GM10266 (cell line): ENCODE measurements around the gene GPRC5B.

Source experiments
- DNase-seq: peaks from one replicate; pipeline ENCODE4 v3.0.0; 2012; ENCODE audit errors: extremely low spot score
- TF ChIP-seq, protein P1 (sequence below): IDR thresholded peaks from 2 replicates; pipeline ENCODE4 v1.5.1; 2012; ENCODE audit warnings: mild to moderate bottlenecking, low read depth; ENCODE audit not compliant: control insufficient read depth, insufficient read depth; ENCODE audit errors: missing control alignments

Gene GPRC5B

DNA sequence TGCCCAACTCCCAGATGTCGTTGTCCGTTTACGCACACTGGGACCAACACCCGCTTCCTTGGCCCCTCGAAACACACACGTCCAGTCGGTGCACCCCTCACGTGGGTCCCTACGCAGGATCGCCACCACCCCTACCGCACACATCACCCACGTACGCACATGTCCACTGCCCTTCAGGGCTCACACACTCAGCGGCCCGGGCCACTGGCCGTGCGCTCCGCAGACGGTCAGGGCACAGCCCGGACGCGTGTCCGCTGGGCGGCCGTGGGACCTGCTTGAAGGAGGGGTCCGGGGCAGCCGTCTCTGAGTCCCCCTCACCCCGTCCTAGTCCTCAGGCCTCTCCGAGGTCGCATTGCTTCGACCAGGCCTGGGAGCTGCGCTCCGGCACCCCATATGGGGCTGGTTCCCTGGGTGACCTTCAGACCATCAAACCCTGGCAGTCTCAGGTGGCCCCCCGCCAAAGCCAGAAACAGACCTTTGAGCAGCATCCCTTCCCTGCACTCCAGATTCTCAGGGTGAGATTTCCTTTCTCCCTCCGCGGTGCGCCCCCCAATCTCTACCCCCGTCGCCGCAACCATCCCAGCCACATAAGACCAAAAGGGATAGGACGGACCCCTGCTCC, 914 bp upstream of the GPRC5B start:
- DNase-seq = no peak
- TF ChIP-seq, protein P1, sequence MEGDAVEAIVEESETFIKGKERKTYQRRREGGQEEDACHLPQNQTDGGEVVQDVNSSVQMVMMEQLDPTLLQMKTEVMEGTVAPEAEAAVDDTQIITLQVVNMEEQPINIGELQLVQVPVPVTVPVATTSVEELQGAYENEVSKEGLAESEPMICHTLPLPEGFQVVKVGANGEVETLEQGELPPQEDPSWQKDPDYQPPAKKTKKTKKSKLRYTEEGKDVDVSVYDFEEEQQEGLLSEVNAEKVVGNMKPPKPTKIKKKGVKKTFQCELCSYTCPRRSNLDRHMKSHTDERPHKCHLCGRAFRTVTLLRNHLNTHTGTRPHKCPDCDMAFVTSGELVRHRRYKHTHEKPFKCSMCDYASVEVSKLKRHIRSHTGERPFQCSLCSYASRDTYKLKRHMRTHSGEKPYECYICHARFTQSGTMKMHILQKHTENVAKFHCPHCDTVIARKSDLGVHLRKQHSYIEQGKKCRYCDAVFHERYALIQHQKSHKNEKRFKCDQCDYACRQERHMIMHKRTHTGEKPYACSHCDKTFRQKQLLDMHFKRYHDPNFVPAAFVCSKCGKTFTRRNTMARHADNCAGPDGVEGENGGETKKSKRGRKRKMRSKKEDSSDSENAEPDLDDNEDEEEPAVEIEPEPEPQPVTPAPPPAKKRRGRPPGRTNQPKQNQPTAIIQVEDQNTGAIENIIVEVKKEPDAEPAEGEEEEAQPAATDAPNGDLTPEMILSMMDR = no peak

DNA sequence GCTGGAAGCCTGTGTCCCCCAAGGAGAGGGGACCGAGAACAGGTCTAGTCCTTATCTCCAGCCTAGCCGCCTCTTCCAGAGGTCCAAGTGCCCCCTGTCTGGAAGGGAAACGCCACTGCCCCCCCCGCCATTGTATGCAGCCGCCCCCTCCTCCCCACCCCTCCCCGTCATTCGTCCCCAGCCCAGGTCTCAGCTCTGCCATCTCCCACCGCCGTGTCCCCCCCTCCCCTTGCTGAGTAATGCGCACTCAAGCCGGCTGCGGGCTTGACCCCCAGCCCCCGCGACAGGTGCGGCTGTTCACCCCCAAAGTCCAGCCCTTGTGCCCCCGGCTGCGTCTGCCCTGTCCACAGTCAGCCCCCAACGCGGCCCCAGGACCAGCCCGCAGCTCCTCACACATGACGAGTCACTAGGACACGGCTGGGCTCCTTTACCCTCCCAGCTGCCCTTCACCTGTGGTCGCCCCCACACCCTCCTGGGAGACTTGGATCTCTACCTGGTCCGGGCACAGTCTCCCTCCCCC, 622 bp downstream of the GPRC5B start:
- TF ChIP-seq, protein P1 = no peak
- DNase-seq = no peak

DNA sequence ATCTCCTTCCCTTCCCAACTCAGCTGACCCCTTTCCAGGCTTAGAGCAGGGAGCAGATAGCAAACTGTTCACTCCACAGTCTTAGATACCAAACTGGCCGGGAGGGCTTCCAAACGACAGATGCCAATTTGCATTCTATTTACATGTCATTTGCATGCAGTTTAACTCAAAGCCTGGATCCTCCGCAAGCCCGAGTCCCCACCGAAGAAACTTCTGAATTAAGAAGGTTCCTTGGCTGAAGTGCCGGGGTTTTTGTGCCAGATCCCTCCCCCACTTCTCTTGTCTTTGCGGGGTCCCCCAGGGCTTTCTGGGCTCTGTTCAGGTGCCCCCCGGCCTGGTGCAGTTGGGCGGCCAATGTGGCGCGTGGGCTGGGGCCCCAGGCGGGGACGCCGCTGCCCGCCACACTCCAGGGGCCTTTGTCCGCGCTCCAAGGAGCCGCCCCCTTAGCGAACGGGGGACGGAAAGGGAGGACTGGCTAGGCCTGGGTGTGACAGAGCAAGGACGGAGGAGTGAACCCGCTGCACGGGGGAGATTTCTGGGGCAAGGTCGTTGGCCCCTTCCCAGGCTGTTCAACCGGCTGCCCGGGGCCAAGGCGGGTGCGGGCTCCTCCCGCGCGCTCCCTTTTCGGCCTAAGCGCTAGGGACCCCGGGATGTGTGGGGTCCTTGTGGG, 1.2 kb downstream of the GPRC5B start:
- DNase-seq = no peak
- TF ChIP-seq, protein P1 = no peak

DNA sequence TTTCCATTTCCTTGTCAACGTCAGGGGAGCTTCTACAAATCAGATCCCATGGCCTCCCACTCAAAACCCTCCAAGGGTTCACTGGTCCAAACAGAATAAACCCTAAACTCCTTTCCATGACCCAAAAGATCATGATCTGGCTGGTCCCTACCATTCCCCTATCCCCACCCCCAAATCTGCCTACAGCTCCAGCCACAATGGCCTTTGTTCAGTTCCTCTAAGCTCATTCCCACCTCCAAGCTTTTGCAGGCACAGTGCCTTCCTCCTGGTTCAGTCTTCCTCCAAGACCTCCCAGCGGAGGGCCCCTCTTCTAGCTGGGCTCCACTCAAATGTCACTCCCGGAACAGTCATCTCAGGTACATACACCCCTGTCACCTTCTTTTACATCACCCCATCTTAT, 2.0 kb downstream of the GPRC5B start:
- DNase-seq = no peak
- TF ChIP-seq, protein P1 = no peak

DNA sequence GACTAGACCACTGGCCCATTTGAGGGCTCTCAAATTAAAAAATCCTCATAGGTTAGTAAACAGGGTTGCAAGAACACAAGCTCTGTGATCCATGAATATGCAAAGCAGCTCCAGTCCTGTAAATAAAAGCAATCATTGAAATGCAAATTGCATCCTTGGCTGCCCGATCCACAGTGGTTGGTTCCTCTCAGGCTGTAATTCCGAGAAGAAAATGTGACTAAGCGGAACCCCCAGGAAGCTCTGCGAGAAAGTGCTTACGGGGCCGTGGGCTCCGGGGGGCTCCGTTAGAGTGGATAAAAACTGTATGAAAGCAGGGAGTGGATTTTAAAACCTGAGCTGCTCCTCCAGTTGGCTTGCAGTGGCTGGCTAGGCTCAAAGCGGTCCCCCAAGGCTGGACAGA, 2.5 kb downstream of the GPRC5B start:
- TF ChIP-seq, protein P1 = no peak
- no peak for DNase-seq

DNA sequence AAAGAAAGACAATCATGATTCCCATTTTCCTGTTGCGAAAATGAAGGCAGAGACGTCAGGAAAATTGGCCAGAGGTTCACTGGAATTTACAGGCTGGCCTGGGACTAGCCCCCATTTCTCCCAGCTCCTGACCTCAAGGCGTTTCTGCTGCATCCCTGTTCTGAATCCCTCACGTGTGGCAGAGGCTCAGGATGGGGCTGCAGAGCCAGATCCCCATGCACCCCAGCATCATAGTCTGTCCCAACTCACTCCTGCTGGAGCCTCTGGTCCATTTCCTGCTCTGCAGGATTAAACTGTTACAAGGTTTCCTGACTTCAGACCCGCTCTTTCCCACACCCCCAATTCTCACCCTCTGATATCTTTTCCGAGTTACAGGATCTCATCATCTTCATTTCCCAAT, 2.9 kb downstream of the GPRC5B start:
- DNase-seq = no peak
- TF ChIP-seq, protein P1 = no peak

DNA sequence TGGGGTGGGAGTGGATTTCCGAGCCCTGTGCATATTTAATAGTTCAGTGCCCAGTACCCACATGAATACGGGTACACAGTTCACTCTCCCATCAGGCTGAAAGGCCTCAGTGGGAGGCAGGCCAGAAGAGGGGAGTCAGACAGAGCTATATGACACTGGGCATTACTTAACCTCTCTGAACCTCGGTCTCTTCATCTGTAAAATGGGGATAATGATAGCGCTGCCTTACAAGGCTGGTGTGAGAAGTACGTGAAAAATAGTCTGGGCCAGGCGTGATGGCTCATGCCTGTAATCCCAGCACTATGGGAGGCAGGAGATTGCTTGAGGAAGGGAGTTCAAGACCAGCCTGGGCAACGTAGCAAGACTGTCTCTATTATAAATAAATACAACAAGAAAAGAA, 3.6 kb downstream of the GPRC5B start:
- TF ChIP-seq, protein P1 = no peak
- DNase-seq = no peak
